HG03565 (cell line): ENCODE results near the gene SLC49A4.

Source experiments
- ATAC-seq: cut with Tn5 transposase; IDR thresholded peaks from one replicate; pipeline ENCODE4 v1.9.1; 2021; ENCODE audit warnings: mild to moderate bottlenecking, moderate library complexity; ENCODE audit not compliant: unreplicated experiment

SLC49A4 gene

DNA sequence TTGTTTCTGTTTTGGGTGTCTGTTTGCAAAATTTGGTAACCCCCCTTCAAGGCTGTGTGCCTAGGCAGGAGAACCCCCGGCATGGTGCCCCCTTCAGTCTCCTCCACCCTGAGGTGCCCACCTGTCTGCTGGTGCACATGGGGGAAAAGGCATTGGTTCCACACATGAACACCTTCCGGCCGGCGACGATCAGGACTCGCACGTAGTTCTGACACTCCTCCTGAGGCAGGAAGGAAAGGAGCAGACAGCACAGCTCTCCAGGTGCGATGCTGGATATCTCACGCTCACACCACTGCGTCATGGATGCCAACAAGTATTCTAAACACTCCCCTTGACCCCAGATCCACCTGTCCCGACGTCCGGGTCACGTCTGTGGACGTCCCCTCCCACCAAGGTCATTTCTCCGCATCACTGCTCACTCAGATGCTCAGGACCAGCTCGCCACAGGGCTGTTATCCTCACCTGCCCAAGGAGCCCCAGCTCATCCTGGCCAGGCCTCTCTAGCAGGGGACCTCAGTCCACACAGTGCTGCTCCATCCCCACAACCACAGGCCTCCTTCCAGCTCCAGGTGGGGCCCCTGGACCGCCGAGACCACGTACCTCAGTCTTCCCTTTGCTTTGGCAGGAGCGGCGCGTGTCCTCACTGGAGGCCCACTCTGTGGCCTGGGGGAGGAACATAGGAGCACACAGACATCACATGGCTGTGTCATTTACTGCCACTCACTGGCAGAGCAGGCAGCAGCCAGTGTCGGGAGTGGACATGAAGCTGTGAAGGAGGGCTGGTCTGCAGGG is 133.7 kb downstream of the SLC49A4 start:
- ATAC-seq = no peak

DNA sequence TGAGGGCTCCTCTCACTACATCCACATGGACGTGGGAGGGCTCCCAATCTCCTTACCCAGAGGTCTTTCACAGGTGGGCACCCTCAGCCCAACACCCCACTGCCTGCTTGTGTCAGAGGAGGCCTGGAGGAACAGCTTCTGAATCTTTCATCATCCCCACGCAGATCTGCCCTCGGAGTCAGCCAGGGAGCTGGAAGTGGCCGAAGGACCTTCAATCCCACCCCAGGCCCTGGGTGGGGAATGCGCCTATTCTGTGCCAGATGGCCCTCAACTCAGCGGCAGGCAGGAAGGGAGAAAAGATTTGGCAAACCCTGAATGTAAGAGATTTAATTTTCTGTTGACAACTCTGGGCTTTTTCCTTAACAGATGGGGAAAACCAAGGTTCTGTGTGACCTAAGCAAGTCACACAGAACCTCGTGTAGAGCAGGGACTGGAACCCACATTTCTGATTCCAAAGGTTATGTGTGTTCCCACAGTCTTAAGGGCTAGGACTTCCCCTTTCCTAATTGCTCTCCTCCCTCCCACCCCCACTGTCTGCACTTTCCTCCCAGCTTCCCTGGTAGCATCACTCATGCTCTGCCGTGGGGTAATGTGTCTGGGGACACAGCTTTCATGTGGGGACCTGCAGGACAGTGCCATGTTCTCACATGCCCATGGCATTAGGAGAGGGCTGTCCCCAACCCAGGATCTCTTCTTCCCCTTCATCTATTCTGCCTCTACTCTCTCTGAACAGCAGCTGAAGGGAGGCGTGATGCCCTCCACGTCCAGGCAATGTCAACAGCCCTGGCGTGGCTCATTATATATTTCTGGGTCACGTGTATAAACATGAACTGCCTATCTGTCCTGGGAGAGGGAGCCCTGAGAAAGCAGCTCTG is 134.6 kb downstream of the SLC49A4 start:
- ATAC-seq = no peak

DNA sequence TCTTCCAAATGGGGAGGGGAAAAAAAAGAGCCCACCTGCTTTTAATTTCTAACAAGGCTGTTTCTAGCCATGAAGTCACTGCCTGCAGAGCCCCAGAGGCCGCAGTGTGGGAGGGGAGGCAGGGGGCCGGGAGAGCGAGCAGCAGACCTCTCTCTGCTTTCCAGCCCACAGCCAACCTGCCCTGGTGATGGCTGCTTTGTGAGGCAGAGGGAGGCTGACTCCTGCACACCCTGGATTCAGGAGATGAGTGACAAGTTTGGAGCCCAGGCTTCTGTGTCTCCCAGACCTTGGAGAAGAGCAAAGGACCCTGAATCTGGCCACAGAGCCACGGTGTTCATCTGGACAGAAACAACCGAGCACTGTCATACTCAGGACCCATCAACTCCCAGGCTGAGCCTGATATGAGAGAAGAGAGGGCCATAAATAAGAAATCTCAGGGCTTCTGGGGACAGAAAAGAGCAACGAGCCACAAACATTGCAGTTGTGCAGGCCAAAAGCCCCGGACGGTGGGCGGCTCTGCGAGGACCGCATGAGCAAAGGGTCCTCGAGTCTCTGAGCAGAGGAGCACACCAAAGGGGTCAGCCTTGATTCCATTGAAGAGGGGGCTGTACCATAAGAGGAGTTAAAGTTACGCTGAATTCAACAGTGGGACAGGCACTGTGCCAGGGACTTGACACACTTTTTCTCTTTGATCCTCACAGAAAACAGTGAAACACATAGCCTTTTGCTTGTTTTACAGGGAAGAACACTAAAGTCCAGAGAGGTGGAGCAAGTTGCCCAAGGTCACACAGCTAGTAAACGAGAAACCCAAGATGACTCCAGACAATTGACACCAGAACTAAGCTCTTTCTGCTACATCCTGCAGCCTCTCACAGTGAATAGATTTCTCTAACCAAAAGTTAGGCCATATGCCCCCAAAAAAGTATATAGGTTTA is 135.5 kb downstream of the SLC49A4 start:
- ATAC-seq = no peak
